GM12874 (cell line): ENCODE results near the gene OPCML.

Experiments
- CTCF ChIP-seq: IDR thresholded peaks from 2 replicates; pipeline ENCODE4 v1.5.1; 2011; ENCODE audit warnings: low read depth, mild to moderate bottlenecking, control low read depth, low read length, moderate library complexity; ENCODE audit not compliant: insufficient read depth

Gene OPCML

GRCh38 chr11:132866783-132867545 lies 665.3 kb downstream of the OPCML start:
- no peak for TF ChIP-seq CTCF

GRCh38 chr11:132865623-132866022 lies 666.7 kb downstream of the OPCML start:
- TF ChIP-seq CTCF = no peak

- no peak for TF ChIP-seq CTCF
These were observed 667.3 kb downstream of the OPCML start for GRCh38 chr11:132864811-132865576.

GRCh38 chr11:132862933-132863332 lies 669.4 kb downstream of the OPCML start:
- TF ChIP-seq CTCF = no peak

- no peak for TF ChIP-seq CTCF
These were observed 670.2 kb downstream of the OPCML start for GRCh38 chr11:132862137-132862536.

GRCh38 chr11:132859306-132859705 lies 673.0 kb downstream of the OPCML start:
- TF ChIP-seq CTCF = no peak

GRCh38 chr11:132858223-132858622 lies 674.1 kb downstream of the OPCML start:
- no peak for TF ChIP-seq CTCF
